GM12878 (cell line): ENCODE data around the gene RAI14.

Experiments used
- EP300 ChIP-seq, 2 experiments: fragments of 150-350 bp in 1 of 2; IDR thresholded peaks; 2 replicates each; pipeline ENCODE4 v1.6.1; 2011 to 2012; ENCODE audit warnings: low read depth in 2 of 2, low read length in 2 of 2, borderline replicate concordance in 1 of 2, improper control_type of control experiment in 1 of 2, inconsistent platforms in 1 of 2; ENCODE audit not compliant: control insufficient read depth in 1 of 2
- EZH2 ChIP-seq: IDR thresholded peaks from 2 replicates; pipeline ENCODE4 v1.6.1; 2012; ENCODE audit warnings: low read depth, mild to moderate bottlenecking, control low read depth, inconsistent platforms, low read length, borderline replicate concordance; ENCODE audit not compliant: control insufficient read depth
- POLR2A ChIP-seq: IDR thresholded peaks from 2 replicates; pipeline ENCODE4 v1.6.1; 2011; ENCODE audit warnings: low read depth, mild to moderate bottlenecking, low read length
- TARDBP ChIP-seq: IDR thresholded peaks from 2 replicates; pipeline ENCODE4 v1.6.1; 2016; ENCODE audit warnings: borderline replicate concordance
- USF1 ChIP-seq: IDR thresholded peaks from 2 replicates; pipeline ENCODE4 v1.6.1; 2011; ENCODE audit warnings: borderline replicate concordance, low read depth, mild to moderate bottlenecking, moderate library complexity, mixed read lengths, low read length; ENCODE audit not compliant: insufficient read depth; ENCODE audit errors: extremely low read length
- YY1 ChIP-seq: IDR thresholded peaks from 2 replicates; pipeline ENCODE4 v1.6.1; 2011; ENCODE audit warnings: low read depth, mild to moderate bottlenecking, low read length
- ZNF622 ChIP-seq: fragments of 450-650 bp; IDR thresholded peaks from 2 replicates; pipeline ENCODE4 v1.6.1; 2017; ENCODE audit warnings: mild to moderate bottlenecking, inconsistent platforms
- TF ChIP-seq, protein P1 (sequence below): IDR thresholded peaks from 2 replicates; pipeline ENCODE4 v1.6.1; 2011; ENCODE audit warnings: mild to moderate bottlenecking, low read depth, low read length, moderate library complexity; ENCODE audit not compliant: insufficient replicate concordance
- TF ChIP-seq, protein P2 (sequence below), 3 experiments: IDR thresholded peaks in 2 of 3; conservative IDR thresholded peaks in 1 of 3; 2 replicates each; pipeline ENCODE4 v1.5.1; 2011; ENCODE audit warnings: low read depth in 3 of 3, low read length in 3 of 3, mild to moderate bottlenecking in 3 of 3, control low read depth in 2 of 3, moderate library complexity in 2 of 3, inconsistent platforms in 1 of 3, mixed read lengths in 1 of 3; ENCODE audit not compliant: control insufficient read depth in 2 of 3, insufficient read depth in 1 of 3; ENCODE audit errors: extremely low read depth in 1 of 3
- TF ChIP-seq, protein P3 (sequence below): fragments of 450-650 bp; formaldehyde crosslinking; IDR thresholded peaks from 2 replicates; pipeline ENCODE4 v1.5.0; 2022; ENCODE audit warnings: mild to moderate bottlenecking, missing genetic modification characterization

- TF ChIP-seq, protein P1, sequence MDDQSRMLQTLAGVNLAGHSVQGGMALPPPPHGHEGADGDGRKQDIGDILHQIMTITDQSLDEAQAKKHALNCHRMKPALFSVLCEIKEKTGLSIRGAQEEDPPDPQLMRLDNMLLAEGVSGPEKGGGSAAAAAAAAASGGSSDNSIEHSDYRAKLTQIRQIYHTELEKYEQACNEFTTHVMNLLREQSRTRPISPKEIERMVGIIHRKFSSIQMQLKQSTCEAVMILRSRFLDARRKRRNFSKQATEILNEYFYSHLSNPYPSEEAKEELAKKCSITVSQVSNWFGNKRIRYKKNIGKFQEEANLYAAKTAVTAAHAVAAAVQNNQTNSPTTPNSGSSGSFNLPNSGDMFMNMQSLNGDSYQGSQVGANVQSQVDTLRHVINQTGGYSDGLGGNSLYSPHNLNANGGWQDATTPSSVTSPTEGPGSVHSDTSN = no peak
- no peak for TF ChIP-seq YY1
- TF ChIP-seq, protein P2, sequence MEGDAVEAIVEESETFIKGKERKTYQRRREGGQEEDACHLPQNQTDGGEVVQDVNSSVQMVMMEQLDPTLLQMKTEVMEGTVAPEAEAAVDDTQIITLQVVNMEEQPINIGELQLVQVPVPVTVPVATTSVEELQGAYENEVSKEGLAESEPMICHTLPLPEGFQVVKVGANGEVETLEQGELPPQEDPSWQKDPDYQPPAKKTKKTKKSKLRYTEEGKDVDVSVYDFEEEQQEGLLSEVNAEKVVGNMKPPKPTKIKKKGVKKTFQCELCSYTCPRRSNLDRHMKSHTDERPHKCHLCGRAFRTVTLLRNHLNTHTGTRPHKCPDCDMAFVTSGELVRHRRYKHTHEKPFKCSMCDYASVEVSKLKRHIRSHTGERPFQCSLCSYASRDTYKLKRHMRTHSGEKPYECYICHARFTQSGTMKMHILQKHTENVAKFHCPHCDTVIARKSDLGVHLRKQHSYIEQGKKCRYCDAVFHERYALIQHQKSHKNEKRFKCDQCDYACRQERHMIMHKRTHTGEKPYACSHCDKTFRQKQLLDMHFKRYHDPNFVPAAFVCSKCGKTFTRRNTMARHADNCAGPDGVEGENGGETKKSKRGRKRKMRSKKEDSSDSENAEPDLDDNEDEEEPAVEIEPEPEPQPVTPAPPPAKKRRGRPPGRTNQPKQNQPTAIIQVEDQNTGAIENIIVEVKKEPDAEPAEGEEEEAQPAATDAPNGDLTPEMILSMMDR (IDR thresholded peaks at IDR 0.05 in 2 of 3, conservative IDR thresholded peaks at IDR 0.05 in 1 of 3; ENCODE audit: control insufficient read depth in 2 of 3, extremely low read depth in 1 of 3, insufficient read depth in 1 of 3, low read depth in 3 of 3, low read length in 3 of 3) = no peak
- TF ChIP-seq POLR2A = no peak
- TF ChIP-seq TARDBP = no peak
- TF ChIP-seq ZNF622 = no peak
- TF ChIP-seq, protein P3, sequence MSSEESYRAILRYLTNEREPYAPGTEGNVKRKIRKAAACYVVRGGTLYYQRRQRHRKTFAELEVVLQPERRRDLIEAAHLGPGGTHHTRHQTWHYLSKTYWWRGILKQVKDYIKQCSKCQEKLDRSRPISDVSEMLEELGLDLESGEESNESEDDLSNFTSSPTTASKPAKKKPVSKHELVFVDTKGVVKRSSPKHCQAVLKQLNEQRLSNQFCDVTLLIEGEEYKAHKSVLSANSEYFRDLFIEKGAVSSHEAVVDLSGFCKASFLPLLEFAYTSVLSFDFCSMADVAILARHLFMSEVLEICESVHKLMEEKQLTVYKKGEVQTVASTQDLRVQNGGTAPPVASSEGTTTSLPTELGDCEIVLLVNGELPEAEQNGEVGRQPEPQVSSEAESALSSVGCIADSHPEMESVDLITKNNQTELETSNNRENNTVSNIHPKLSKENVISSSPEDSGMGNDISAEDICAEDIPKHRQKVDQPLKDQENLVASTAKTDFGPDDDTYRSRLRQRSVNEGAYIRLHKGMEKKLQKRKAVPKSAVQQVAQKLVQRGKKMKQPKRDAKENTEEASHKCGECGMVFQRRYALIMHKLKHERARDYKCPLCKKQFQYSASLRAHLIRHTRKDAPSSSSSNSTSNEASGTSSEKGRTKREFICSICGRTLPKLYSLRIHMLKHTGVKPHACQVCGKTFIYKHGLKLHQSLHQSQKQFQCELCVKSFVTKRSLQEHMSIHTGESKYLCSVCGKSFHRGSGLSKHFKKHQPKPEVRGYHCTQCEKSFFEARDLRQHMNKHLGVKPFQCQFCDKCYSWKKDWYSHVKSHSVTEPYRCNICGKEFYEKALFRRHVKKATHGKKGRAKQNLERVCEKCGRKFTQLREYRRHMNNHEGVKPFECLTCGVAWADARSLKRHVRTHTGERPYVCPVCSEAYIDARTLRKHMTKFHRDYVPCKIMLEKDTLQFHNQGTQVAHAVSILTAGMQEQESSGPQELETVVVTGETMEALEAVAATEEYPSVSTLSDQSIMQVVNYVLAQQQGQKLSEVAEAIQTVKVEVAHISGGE = no peak
- TF ChIP-seq EZH2 = no peak
- TF ChIP-seq EP300 (IDR thresholded peaks at IDR 0.05; ENCODE audit: borderline replicate concordance in 1 of 2, control insufficient read depth in 1 of 2, low read depth in 2 of 2, low read length in 2 of 2) = no peak
- TF ChIP-seq USF1 = no peak
Observed at GRCh38 chr5:34656001-34656699, at the start of gene RAI14.
